HEK293 (cell line): ENCODE measurements around the gene RBP4.

Experiments used
- CTCF ChIA-PET: fragments of 350-600 bp; formaldehyde crosslinking; extraction: SDS; loops from one replicate; lab custom pipeline; 2021; ENCODE audit warnings: antibody characterized with exemption; lab: Yijun Ruan, JAX
- POLR2A ChIA-PET: fragments of 300-600 bp; formaldehyde crosslinking; extraction: SDS; loops from one replicate; lab custom pipeline; 2020; ENCODE audit warnings: antibody characterized with exemption, inconsistent platforms; lab: Yijun Ruan, JAX
- H3K27ac ChIP-seq: fragments of 200-500 bp; sonication (Bioruptor generic); 2 replicates; pipeline ENCODE4 v1.5.1; 2014; ENCODE audit warnings: low read depth, low read length, control low read depth, inconsistent platforms; ENCODE audit errors: extremely low read depth
- H3K36me3 ChIP-seq, 2 experiments: fragments of 200-500 bp in 1 of 2; sonication (Bioruptor generic) in 1 of 2; 1 replicate in 1 of 2; 2 replicates in 1 of 2; pipeline ENCODE4 v1.5.1; 2014 to 2017; ENCODE audit warnings: inconsistent platforms in 2 of 2, low read length in 2 of 2; ENCODE audit not compliant: control insufficient read depth in 2 of 2, insufficient read depth in 1 of 2
- H3K4me1 ChIP-seq: fragments of 200-500 bp; sonication (Bioruptor generic); 2 replicates; pipeline ENCODE4 v1.5.1; 2014; ENCODE audit warnings: mild to moderate bottlenecking, low read length, inconsistent platforms; ENCODE audit not compliant: control insufficient read depth, insufficient read depth
- H3K4me3 ChIP-seq: 2 replicates; pipeline ENCODE4 v1.5.1; 2011; ENCODE audit warnings: low read depth, mild to moderate bottlenecking, control low read depth, low read length, moderate library complexity
- H3K9me3 ChIP-seq: fragments of 200-500 bp; sonication (Bioruptor generic); 2 replicates; pipeline ENCODE4 v1.5.1; 2014; ENCODE audit warnings: low read depth, low read length, inconsistent platforms; ENCODE audit not compliant: control insufficient read depth, insufficient read depth
- BCL11A ChIP-seq: fragments of 450-650 bp; formaldehyde crosslinking; IDR thresholded peaks from 2 replicates; pipeline ENCODE4 v1.5.1; 2016; ENCODE audit warnings: low read depth, missing biosample characterization, missing genetic modification characterization
- HOXA7 ChIP-seq: sonication (generic); formaldehyde crosslinking; IDR thresholded peaks from 2 replicates; pipeline ENCODE4 v1.8.1; 2022; ENCODE audit warnings: missing genetic modification reagents, borderline replicate concordance
- HOXD13 ChIP-seq: sonication (generic); formaldehyde crosslinking; IDR thresholded peaks from 2 replicates; pipeline ENCODE4 v1.8.0; 2022; ENCODE audit warnings: missing genetic modification reagents, borderline replicate concordance
- PATZ1 ChIP-seq: fragments of 450-650 bp; formaldehyde crosslinking; IDR thresholded peaks from 2 replicates; pipeline ENCODE4 v1.5.1; 2016; ENCODE audit warnings: missing biosample characterization, missing genetic modification characterization
- ZIC2 ChIP-seq: fragments of 450-650 bp; formaldehyde crosslinking; IDR thresholded peaks from 2 replicates; pipeline ENCODE4 v1.5.1; 2016; ENCODE audit warnings: missing biosample characterization, missing genetic modification characterization
- ZNF2 ChIP-seq: fragments of 450-650 bp; formaldehyde crosslinking; IDR thresholded peaks from 2 replicates; pipeline ENCODE4 v1.5.1; 2016; ENCODE audit warnings: missing biosample characterization, missing genetic modification characterization
- ZNF239 ChIP-seq: fragments of 450-650 bp; formaldehyde crosslinking; IDR thresholded peaks from 2 replicates; pipeline ENCODE4 v1.5.1; 2016; ENCODE audit warnings: missing biosample characterization, missing genetic modification characterization
- ZNF48 ChIP-seq: fragments of 450-650 bp; formaldehyde crosslinking; IDR thresholded peaks from 2 replicates; pipeline ENCODE4 v1.5.1; 2016; ENCODE audit warnings: missing biosample characterization, missing genetic modification characterization
- ZNF510 ChIP-seq: fragments of 450-650 bp; formaldehyde crosslinking; IDR thresholded peaks from 2 replicates; pipeline ENCODE4 v1.5.1; 2018; ENCODE audit warnings: mild to moderate bottlenecking, missing genetic modification characterization, missing biosample characterization; ENCODE audit not compliant: insufficient replicate concordance
- ZNF549 ChIP-seq: fragments of 450-650 bp; IDR thresholded peaks from 2 replicates; pipeline ENCODE4 v1.5.1; 2018; ENCODE audit warnings: missing biosample characterization, missing genetic modification characterization, mild to moderate bottlenecking, inconsistent platforms, moderate library complexity
- ZNF677 ChIP-seq: fragments of 450-650 bp; IDR thresholded peaks from 2 replicates; pipeline ENCODE4 v1.5.0; 2018; ENCODE audit warnings: missing biosample characterization, mild to moderate bottlenecking, missing genetic modification characterization, moderate library complexity
- ZNF707 ChIP-seq: fragments of 450-650 bp; formaldehyde crosslinking; IDR thresholded peaks from 2 replicates; pipeline ENCODE4 v1.5.1; 2016; ENCODE audit warnings: missing biosample characterization, missing genetic modification characterization
- ZNF791 ChIP-seq: fragments of 450-650 bp; formaldehyde crosslinking; IDR thresholded peaks from 2 replicates; pipeline ENCODE4 v1.5.1; 2016; ENCODE audit warnings: missing biosample characterization, missing genetic modification characterization
- ZSCAN5A ChIP-seq: fragments of 450-650 bp; formaldehyde crosslinking; IDR thresholded peaks from 2 replicates; pipeline ENCODE4 v1.5.1; 2016; ENCODE audit warnings: missing biosample characterization, missing genetic modification characterization
- TF ChIP-seq, protein P1 (sequence below): fragments of 450-650 bp; formaldehyde crosslinking; IDR thresholded peaks from 2 replicates; pipeline ENCODE4 v1.5.1; 2016; ENCODE audit warnings: missing biosample characterization, missing genetic modification characterization

Gene RBP4

DNA sequence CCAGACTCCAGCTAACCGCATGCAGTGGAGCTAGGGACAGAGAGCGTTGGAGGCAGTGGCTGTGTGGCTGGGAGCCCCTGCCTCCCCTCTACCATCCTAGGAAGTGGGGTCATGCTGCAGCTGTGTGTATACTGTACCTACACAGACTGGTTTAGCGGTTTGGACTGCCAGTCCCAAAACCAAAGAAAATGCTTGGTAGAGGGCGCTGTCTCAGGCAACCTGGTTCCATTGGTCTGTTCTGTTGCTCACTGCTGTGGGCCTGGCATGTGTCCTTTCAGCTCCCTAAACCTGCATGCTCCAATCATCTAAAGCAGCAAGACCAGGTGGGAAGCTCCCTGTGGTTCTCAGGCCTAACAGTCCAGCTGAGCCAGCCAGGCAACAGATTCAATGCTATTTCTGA is 4.5 kb downstream of the RBP4 start:
- H3K9me3 ChIP-seq: no peaks in the 10 kb centered on the region
- ChIA-PET POLR2A (no interaction called here), CTCF (interaction anchor here (0.5 to 0.7 kb wide), 2 partner anchors 40 to 523 kb away, joined by 3 read pairs; no protein-coding TSS in a partner anchor)
- no peaks in the 10 kb centered on the region for H3K4me1 ChIP-seq
- H3K27ac ChIP-seq: no peak overlapping the region
- H3K4me3 ChIP-seq: no peak overlapping the region
- TF ChIP-seq, protein P1, sequence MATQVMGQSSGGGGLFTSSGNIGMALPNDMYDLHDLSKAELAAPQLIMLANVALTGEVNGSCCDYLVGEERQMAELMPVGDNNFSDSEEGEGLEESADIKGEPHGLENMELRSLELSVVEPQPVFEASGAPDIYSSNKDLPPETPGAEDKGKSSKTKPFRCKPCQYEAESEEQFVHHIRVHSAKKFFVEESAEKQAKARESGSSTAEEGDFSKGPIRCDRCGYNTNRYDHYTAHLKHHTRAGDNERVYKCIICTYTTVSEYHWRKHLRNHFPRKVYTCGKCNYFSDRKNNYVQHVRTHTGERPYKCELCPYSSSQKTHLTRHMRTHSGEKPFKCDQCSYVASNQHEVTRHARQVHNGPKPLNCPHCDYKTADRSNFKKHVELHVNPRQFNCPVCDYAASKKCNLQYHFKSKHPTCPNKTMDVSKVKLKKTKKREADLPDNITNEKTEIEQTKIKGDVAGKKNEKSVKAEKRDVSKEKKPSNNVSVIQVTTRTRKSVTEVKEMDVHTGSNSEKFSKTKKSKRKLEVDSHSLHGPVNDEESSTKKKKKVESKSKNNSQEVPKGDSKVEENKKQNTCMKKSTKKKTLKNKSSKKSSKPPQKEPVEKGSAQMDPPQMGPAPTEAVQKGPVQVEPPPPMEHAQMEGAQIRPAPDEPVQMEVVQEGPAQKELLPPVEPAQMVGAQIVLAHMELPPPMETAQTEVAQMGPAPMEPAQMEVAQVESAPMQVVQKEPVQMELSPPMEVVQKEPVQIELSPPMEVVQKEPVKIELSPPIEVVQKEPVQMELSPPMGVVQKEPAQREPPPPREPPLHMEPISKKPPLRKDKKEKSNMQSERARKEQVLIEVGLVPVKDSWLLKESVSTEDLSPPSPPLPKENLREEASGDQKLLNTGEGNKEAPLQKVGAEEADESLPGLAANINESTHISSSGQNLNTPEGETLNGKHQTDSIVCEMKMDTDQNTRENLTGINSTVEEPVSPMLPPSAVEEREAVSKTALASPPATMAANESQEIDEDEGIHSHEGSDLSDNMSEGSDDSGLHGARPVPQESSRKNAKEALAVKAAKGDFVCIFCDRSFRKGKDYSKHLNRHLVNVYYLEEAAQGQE: no peak
- TF ChIP-seq HOXD13 (CRISPR knock-in tag) (no peak), ZNF549 (tag by site-specific recombination) (no peak), BCL11A (tag by site-specific recombination) (no peak), HOXA7 (CRISPR knock-in tag) (no peak), ZNF48 (tag by site-specific recombination) (no peak), ZNF791 (no peak), ZNF677 (tag by site-specific recombination) (no peak), ZSCAN5A (tag by site-specific recombination) (no peak), ZNF510 (tag by site-specific recombination) (no peak), ZNF2 (tag by site-specific recombination) (no peak), ZNF239 (tag by site-specific recombination) (no peak), PATZ1 (tag by site-specific recombination) (no peak)
- no peaks in the 10 kb centered on the region for H3K36me3 ChIP-seq

GRCh38 chr10:93595378-93596161 is 5.5 kb downstream of the RBP4 start:
- H3K27ac ChIP-seq: no peak overlapping the region
- H3K4me3 ChIP-seq: no peak overlapping the region
- no peaks in the 10 kb centered on the region for H3K9me3 ChIP-seq
- H3K4me1 ChIP-seq: no peaks in the 10 kb centered on the region
- ChIA-PET POLR2A (no interaction called here), CTCF (interaction anchor here (0.5 to 0.7 kb wide), 3 partner anchors 53 to 658 kb away, joined by 3 read pairs; no protein-coding TSS in a partner anchor)
- TF ChIP-seq ZNF707 (tag by site-specific recombination) (no peak), ZIC2 (tag by site-specific recombination) (peak; percentile 65)
- H3K36me3 ChIP-seq: no peaks in the 10 kb centered on the region
